HG03060 (cell line): ENCODE results near the gene HDAC4.

Experiments
- ATAC-seq: cut with Tn5 transposase; IDR thresholded peaks from one replicate; pipeline ENCODE4 v1.9.1; 2021; ENCODE audit warnings: low read depth, moderate number of reproducible peaks; ENCODE audit not compliant: unreplicated experiment

Gene HDAC4

GRCh38 chr2:239386001-239386670 lies 14.7 kb downstream of the HDAC4 start:
- no peak for ATAC-seq

GRCh38 chr2:239385096-239386000 lies 15.5 kb downstream of the HDAC4 start:
- ATAC-seq, result no peak

GRCh38 chr2:239383759-239384156 lies 17.1 kb downstream of the HDAC4 start:
- ATAC-seq, result no peak

- ATAC-seq, result no peak
These were observed 17.6 kb downstream of the HDAC4 start for GRCh38 chr2:239383036-239383758.

- ATAC-seq, result no peak
These were observed 18.4 kb downstream of the HDAC4 start for GRCh38 chr2:239382384-239382880.

GRCh38 chr2:239381709-239382134 lies 19.1 kb downstream of the HDAC4 start:
- ATAC-seq, result peak; percentile 42

GRCh38 chr2:239380831-239381708 lies 19.8 kb downstream of the HDAC4 start:
- ATAC-seq, result peak; percentile 34

- no peak for ATAC-seq
These were observed 21.1 kb downstream of the HDAC4 start for GRCh38 chr2:239379641-239380170.

- no peak for ATAC-seq
These were observed 21.7 kb downstream of the HDAC4 start for GRCh38 chr2:239378918-239379640.

- ATAC-seq, result no peak
These were observed 22.6 kb downstream of the HDAC4 start for GRCh38 chr2:239378021-239378917.

- ATAC-seq, result no peak
These were observed 23.2 kb downstream of the HDAC4 start for GRCh38 chr2:239377591-239377990.

GRCh38 chr2:239376942-239377531 lies 23.8 kb downstream of the HDAC4 start:
- no peak for ATAC-seq

- ATAC-seq, result no peak
These were observed 24.5 kb downstream of the HDAC4 start for GRCh38 chr2:239376351-239376750.

- ATAC-seq, result no peak
These were observed 25.4 kb downstream of the HDAC4 start for GRCh38 chr2:239375278-239376061.

- no peak for ATAC-seq
These were observed 25.9 kb downstream of the HDAC4 start for GRCh38 chr2:239374896-239375277.

- ATAC-seq, result no peak
These were observed 28.0 kb downstream of the HDAC4 start for GRCh38 chr2:239372835-239373234.
